ENCODE measurements around the gene UBE2L6.

The UBE2L6 gene

DNA sequence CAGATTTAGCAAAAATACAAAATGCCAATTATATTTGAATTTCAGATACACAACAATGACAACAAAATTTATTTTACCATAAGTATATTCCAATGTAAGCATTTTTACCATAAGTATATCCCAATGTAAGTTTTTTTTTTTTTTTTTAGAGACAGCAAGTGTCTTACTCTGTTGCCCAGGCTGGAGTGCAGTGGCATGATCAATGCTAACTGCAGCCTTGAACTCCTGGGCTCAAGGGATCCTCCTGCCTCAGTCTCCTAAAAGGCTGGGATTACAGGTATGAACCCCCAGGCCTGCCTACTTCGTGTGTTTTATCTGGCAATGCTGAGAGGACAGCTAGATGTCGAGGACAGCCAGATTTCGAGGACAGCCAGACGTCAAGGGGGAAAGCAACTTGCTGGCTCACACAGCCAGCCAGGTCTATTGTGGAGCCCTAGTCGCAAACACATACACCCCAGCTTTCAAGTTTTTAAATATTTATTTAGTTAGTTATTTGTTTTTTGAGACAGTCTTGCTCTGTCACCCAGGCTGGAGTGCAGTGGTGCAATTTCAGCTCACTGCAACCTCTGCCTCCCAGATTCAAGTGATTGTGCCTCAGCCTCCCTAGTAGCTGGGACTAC lies 28.9 kb upstream of the UBE2L6 start:
- no peak for DNase-seq (ENCODE audit: insufficient read length, low spot score)
- no peak for FAIRE-seq
- TF ChIP-seq, protein P1, sequence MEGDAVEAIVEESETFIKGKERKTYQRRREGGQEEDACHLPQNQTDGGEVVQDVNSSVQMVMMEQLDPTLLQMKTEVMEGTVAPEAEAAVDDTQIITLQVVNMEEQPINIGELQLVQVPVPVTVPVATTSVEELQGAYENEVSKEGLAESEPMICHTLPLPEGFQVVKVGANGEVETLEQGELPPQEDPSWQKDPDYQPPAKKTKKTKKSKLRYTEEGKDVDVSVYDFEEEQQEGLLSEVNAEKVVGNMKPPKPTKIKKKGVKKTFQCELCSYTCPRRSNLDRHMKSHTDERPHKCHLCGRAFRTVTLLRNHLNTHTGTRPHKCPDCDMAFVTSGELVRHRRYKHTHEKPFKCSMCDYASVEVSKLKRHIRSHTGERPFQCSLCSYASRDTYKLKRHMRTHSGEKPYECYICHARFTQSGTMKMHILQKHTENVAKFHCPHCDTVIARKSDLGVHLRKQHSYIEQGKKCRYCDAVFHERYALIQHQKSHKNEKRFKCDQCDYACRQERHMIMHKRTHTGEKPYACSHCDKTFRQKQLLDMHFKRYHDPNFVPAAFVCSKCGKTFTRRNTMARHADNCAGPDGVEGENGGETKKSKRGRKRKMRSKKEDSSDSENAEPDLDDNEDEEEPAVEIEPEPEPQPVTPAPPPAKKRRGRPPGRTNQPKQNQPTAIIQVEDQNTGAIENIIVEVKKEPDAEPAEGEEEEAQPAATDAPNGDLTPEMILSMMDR (IDR thresholded peaks at IDR 0.05; ENCODE audit: insufficient read depth, missing control alignments): no peak

DNA sequence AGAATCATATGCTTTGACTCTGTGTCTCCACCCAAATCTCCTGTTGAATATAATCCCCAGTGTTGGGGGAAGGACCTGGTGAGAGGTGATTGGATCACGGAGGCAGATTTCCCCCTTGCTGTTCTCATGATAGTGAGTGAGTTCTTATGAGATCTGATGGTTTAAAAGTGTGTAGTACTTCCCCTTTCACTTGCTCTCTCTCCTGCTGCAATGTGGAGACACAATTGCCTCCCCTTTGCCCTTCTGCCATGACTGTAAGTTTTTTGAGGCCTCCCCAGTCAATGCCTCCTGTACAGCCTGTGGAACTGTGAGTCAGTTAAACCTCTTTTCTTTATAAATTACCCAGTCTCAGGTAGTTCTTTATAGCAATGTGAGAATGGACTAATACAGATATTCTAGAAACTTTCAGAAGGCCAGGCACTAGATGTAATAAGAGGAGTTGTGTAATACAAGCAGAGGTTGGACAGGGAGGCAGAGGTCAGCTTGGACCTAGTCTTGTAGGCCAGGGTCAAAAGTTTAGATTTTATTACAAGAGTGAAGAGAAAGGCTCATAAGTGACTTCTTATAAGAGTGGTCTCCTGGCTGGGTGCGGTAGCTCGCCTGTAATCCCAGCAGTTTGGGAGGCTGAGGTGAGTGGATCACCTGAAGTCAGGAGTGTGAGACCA lies 20.7 kb upstream of the UBE2L6 start:
- DNase-seq (ENCODE audit: insufficient read length, low spot score) (no peak), FAIRE-seq (no peak)
- TF ChIP-seq, protein P1 (IDR thresholded peaks at IDR 0.05; ENCODE audit: insufficient read depth, missing control alignments): no peak

DNA sequence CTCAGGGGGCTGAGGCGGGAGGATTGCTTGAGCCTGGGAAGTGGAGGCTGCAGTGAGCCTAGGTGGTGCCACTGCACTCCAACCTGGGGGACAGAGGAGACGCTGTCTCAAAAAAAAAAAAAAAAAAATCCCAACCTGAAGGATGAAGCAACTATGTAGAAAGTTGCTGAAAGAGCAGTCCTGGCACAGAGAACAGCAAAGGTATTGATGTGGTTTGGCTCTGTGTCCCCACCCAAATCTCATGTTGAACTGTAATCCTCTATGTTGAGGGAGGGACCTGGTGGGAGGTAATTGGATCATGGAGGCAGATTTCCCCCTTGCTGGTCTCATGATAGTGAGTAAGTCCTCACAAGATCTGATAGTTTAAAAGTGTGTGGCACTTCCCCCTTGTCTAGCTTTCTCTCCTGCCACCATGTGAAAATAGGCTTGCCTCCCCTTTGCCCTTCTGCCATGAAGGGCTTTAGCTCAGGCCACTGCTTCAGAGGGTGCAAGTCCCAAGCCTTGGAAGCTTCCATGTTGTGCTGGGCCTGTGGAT lies 19.3 kb upstream of the UBE2L6 start:
- DNase-seq (ENCODE audit: insufficient read length, low spot score) (no peak), FAIRE-seq (no peak)
- TF ChIP-seq, protein P1 (IDR thresholded peaks at IDR 0.05; ENCODE audit: insufficient read depth, missing control alignments): no peak

DNA sequence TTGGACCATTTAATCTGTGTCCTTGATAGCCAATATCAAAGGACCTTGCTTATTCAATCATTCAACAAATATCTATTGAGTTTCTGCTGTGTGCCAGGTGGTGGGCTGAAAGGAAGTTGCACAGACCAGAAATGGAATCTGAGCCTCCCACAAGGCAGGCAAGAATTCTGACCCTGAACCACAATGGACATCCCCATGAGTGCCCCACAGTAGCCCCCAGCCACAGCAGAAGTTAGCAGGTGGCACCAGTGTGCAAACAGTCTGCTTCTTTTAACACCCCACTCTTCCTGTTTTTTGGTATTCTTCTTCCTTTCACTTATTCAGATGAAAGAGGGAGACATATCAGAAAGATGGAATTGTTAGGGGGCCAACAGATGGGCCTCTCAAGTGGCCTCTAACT lies 17.8 kb upstream of the UBE2L6 start:
- TF ChIP-seq, protein P1 (IDR thresholded peaks at IDR 0.05; ENCODE audit: insufficient read depth, missing control alignments): no peak
- DNase-seq (ENCODE audit: insufficient read length, low spot score) (no peak), FAIRE-seq (no peak)

DNA sequence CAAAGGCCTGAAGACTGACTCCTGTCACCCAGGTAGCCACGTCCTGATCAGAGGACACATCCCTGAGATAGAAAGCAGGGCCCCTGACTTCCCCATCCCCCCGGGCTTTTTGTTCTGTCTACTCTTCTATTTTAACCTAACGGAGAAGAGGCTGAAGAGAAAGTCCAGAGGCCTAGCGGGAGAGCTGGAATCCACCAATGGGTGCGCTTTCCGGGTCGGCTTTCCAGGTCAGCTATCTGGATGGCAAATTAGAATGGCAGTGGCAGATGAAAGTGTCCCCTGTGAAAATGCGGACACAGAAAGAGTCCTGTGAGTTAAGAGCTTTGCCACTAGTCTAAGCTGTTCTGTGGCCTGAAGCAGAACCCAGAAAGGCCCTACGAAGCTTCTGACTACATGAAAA lies 16.9 kb upstream of the UBE2L6 start:
- TF ChIP-seq, protein P1 (IDR thresholded peaks at IDR 0.05; ENCODE audit: insufficient read depth, missing control alignments): no peak
- FAIRE-seq: no peak
- no peak for DNase-seq (ENCODE audit: insufficient read length, low spot score)

DNA sequence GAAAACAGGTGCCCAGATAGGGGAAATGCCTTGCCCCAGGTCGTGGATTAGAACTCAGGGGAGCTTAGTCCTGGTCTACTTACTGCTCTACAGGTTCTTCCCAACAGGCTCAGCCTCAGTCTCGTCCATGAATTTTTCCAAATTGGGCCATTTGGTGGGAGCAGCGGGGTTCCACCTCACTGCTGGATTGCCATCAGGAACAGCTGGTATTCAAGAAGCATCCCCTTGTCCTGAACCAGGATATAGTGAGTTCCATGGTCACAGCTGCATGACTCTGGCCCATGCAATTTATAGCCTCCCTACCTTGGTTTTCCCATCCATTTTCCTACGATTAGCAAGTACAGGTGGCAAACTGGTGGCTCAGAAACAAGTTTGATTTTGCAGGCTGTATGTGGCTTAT lies 6.6 kb upstream of the UBE2L6 start:
- DNase-seq (ENCODE audit: insufficient read length, low spot score): no peak
- TF ChIP-seq, protein P1 (IDR thresholded peaks at IDR 0.05; ENCODE audit: insufficient read depth, missing control alignments): no peak
- FAIRE-seq: no peak

DNA sequence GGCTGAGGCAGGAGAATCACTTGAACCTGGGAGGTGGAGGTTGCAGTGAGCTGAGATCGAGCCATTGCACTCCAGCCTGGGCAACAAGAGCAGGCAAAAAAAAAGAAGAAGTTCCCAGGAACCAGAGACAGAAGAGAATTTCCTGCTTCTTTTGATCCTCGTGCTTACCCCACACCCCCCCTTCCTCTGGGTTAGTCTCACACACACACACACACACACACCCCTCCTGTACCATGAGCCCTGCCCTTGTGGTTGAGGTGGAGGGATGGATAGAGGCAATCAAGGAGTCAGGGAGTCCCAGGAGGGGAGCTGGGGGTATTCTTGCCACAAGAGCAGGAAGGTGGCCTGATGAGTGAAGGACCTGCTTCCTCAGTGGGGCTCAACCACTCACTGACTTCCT lies 4.1 kb upstream of the UBE2L6 start:
- FAIRE-seq (no peak), DNase-seq (ENCODE audit: insufficient read length, low spot score) (no peak)
- TF ChIP-seq, protein P1 (IDR thresholded peaks at IDR 0.05; ENCODE audit: insufficient read depth, missing control alignments): no peak
